HL-60/S4 treated with retinoic acid at 250 ng/mL for 4 days and 3 days (cell line): ENCODE data around the gene RBMX2.

ENCODE experiments used
- in situ Hi-C: fragments of 300-500 bp; cut with MboI; formaldehyde crosslinking; loops from 2 replicates; pipeline ENCODE4 v1.7.0; 2022; ENCODE audit warnings: low sequenced_read_pairs

The RBMX2 gene

GRCh38 chrX:130444641-130445336 is 43.0 kb downstream of the RBMX2 start:
- in situ Hi-C loops = no loop called here

- in situ Hi-C loops = no loop called here
Measured at GRCh38 chrX:130446974-130447373, 45.2 kb downstream of the RBMX2 start.
